Neural crest cell (in vitro differentiated cells): ENCODE measurements around the gene B4GAT1. TPM values are rescaled to one million over a fixed set of nuclear protein-coding genes. Genes with fewer than 3 reads are reported as not detected.
"Not testable (repeated sequence)": the region's sequence is repeated elsewhere in the genome, so short reads cannot be mapped to it uniquely, and the experiment has no call there.

Source experiments
- DNase-seq: peaks from one replicate; pipeline ENCODE4 v3.0.0; 2021; ENCODE audit warnings: low read depth, mixed read lengths, low spot score
- H3K27ac Mint-ChIP-seq: one replicate; pipeline ENCODE4 v1.8.0; 2021; ENCODE audit warnings: mild to moderate bottlenecking, mixed read lengths; ENCODE audit not compliant: unreplicated experiment
- H3K27me3 Mint-ChIP-seq: 2 replicates; pipeline ENCODE4 v1.8.0; 2021; ENCODE audit warnings: low read depth, mild to moderate bottlenecking, mixed read lengths
- H3K36me3 Mint-ChIP-seq: 2 replicates; pipeline ENCODE4 v1.8.0; 2021; ENCODE audit warnings: low read depth, mild to moderate bottlenecking, mixed read lengths
- H3K4me1 Mint-ChIP-seq: 2 replicates; pipeline ENCODE4 v1.8.0; 2021; ENCODE audit warnings: mixed read lengths
- H3K4me3 Mint-ChIP-seq: one replicate; pipeline ENCODE4 v1.8.0; 2021; ENCODE audit warnings: mild to moderate bottlenecking, mixed read lengths
- H3K9me3 Mint-ChIP-seq: 2 replicates; pipeline ENCODE4 v1.8.0; 2021; ENCODE audit warnings: mixed read lengths
- CTCF ChIP-seq: fragments of 200-600 bp; sonication (generic); conservative IDR thresholded peaks from 2 replicates; pipeline ENCODE4 v1.5.0; 2021; ENCODE audit warnings: antibody characterized with exemption, mild to moderate bottlenecking
- total RNA-seq: library from RNA; stranded (reverse); gene quantifications from 2 replicates; pipeline ENCODE4 v1.2.1, GENCODE V29; 2021

Gene B4GAT1
- total RNA-seq, 1 donor from 2014 or later = 43.8 TPM

GRCh38 chr11:66363187-66363601 lies 15.8 kb upstream of the B4GAT1 start:
- H3K27ac Mint-ChIP-seq = no peak overlapping the region
- peaks cover 23% of the 10 kb centered on the region for H3K36me3 Mint-ChIP-seq
- H3K9me3 Mint-ChIP-seq = no peaks in the 10 kb centered on the region
- no peak for TF ChIP-seq CTCF
- H3K27me3 Mint-ChIP-seq = peaks cover 9% of the 10 kb centered on the region
- H3K4me1 Mint-ChIP-seq = peaks cover 36% of the 10 kb centered on the region
- no peak for DNase-seq
- peak overlapping the region; percentile 59 for H3K4me3 Mint-ChIP-seq

DNA sequence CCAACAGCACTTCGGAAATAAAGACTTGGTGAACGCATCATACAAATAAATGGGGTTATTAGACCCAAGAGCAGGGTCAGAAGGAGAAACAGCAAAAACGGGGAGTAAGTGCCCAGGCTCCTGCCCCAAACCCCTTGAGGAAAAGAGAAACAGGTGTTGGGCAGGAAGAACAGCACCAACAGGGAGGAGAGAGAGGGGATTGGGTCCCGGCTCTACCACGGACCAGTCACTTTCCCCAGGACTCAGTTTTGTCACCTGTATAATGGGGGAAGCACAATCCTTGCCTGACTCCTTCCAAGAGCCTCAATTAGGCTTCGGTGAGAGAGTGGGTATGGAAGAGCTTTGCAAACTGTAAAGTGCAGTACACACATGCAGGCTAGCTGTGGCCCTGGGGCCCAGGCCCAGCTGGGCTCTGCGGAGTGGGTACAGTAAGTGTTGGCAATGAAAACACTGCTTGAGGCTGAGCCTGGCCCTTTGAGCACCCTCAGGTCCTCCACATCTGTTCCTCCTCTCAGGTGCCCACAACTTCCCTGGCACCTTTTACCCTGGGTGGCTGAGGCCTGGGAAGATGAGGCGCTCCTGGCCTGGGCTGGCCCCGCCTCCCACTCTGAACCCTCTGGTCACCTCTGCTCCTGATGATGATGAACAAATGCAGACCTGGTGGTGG lies 15.2 kb upstream of the B4GAT1 start:
- H3K27ac Mint-ChIP-seq = peak overlapping the region; percentile 27
- DNase-seq = no peak
- no peak for TF ChIP-seq CTCF
- peaks cover 9% of the 10 kb centered on the region for H3K27me3 Mint-ChIP-seq
- no peaks in the 10 kb centered on the region for H3K9me3 Mint-ChIP-seq
- H3K36me3 Mint-ChIP-seq = peaks cover 19% of the 10 kb centered on the region
- peaks cover 32% of the 10 kb centered on the region for H3K4me1 Mint-ChIP-seq
- H3K4me3 Mint-ChIP-seq = peak overlapping the region; percentile 76

DNA sequence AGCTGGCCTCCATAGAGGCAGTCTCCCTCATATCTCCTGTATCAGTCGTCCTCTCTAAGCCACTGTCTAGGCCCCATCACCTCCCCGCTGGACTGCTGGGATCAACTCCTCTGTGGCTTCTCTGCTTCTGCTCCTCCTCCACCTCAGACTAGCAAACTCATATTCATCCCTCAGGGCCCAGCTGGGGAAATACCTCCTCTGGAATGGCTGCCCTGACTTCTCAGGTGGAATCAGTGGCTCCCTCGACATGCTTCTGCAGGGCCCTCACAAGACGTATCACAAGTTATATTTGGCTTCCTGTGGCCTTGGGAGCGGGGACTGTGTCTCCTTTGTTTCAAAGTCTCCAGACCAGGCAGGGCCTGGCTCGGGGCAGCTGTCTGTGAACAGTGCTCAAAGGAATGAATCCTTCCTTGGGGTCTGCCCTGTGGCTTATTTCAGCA lies 14.1 kb upstream of the B4GAT1 start:
- Mint-ChIP-seq H3K27ac (peak overlapping the region; percentile 77), H3K4me1 (peaks cover 32% of the 10 kb centered on the region), H3K36me3 (peaks cover 19% of the 10 kb centered on the region), H3K9me3 (no peaks in the 10 kb centered on the region), H3K4me3 (peak overlapping the region; percentile 76), H3K27me3 (peaks cover 9% of the 10 kb centered on the region)
- DNase-seq = no peak
- TF ChIP-seq CTCF = no peak

GRCh38 chr11:66360406-66361073 lies 13.1 kb upstream of the B4GAT1 start:
- peaks cover 32% of the 10 kb centered on the region for H3K4me1 Mint-ChIP-seq
- H3K9me3 Mint-ChIP-seq = no peaks in the 10 kb centered on the region
- peak overlapping the region; percentile 76 for H3K4me3 Mint-ChIP-seq
- no peak overlapping the region for H3K27ac Mint-ChIP-seq
- H3K27me3 Mint-ChIP-seq = peaks cover 9% of the 10 kb centered on the region
- TF ChIP-seq CTCF = no peak
- no peak for DNase-seq
- peaks cover 19% of the 10 kb centered on the region for H3K36me3 Mint-ChIP-seq

GRCh38 chr11:66359662-66360087 lies 12.2 kb upstream of the B4GAT1 start:
- DNase-seq = no peak
- Mint-ChIP-seq H3K27ac (no peak overlapping the region), H3K27me3 (peaks cover 9% of the 10 kb centered on the region), H3K9me3 (no peaks in the 10 kb centered on the region), H3K4me3 (peak overlapping the region; percentile 65), H3K36me3 (peaks cover 15% of the 10 kb centered on the region), H3K4me1 (peaks cover 32% of the 10 kb centered on the region)
- TF ChIP-seq CTCF = no peak

DNA sequence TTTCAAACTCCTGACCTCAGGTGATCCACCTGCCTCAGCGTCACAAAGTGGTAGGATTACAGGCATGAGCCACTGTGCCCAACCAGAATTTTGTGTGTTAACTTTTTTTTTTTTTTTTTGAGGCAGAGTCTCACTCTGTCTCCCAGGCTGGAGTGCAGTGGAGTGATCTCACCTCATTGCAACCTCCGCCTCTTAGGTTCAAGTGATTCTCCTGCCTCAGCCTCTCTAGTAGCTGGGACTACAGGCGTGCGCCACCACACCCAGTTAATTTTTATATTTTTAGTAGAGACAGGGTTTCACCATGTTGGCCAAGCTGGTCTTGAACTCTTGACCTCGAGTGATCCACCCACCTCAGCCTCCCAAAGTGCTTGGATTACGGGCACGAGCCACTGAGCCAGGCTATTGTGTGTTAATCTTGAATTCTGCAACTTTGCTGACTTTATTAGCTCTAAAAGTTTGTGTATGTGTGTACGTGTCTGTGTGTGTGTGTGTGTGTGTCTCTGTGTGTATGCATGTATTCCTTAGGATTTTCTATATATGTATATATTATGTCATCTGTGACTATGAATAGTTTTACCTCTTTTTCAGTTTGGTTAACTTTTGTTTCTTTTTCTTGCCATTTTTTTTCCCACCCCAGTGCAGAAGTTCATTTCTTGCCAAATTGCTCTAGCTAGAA lies 3.3 kb upstream of the B4GAT1 start:
- Mint-ChIP-seq H3K4me3 (peak overlapping the region; percentile 58), H3K4me1 (peaks cover 21% of the 10 kb centered on the region)
- DNase-seq, H3K9me3 Mint-ChIP-seq, H3K27me3 Mint-ChIP-seq, H3K27ac Mint-ChIP-seq, H3K36me3 Mint-ChIP-seq: not testable (repeated sequence)
